ENCODE results near the gene EIF1AX. TPM values are rescaled to one million over a fixed set of nuclear protein-coding genes. Genes with fewer than 3 reads are reported as not detected.

EIF1AX gene
- polyA plus RNA-seq, 1 experiment, result 12.8 TPM

DNA sequence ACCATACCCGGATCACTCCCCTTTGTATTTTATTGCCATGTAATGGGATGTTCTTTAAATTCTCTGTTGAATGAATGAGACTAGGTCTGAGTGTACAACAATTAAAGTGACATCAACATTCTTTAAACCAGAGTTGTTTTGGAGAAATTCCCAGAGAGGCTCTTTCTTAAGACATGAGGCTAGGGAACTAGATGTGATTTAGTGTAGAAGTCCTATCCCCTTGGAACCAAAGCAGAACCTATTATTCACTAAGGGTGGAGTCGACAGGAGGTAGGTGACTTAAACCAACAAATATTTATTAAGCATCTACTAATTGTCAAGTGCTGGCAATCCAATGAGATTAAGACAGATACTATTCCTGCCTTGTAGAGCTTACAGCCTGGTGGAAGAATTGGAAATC, 1.7 kb downstream of the EIF1AX start:
- ChIA-PET POLR2A (no interaction called here), CTCF (no interaction called here)
- TF ChIP-seq, protein P1, sequence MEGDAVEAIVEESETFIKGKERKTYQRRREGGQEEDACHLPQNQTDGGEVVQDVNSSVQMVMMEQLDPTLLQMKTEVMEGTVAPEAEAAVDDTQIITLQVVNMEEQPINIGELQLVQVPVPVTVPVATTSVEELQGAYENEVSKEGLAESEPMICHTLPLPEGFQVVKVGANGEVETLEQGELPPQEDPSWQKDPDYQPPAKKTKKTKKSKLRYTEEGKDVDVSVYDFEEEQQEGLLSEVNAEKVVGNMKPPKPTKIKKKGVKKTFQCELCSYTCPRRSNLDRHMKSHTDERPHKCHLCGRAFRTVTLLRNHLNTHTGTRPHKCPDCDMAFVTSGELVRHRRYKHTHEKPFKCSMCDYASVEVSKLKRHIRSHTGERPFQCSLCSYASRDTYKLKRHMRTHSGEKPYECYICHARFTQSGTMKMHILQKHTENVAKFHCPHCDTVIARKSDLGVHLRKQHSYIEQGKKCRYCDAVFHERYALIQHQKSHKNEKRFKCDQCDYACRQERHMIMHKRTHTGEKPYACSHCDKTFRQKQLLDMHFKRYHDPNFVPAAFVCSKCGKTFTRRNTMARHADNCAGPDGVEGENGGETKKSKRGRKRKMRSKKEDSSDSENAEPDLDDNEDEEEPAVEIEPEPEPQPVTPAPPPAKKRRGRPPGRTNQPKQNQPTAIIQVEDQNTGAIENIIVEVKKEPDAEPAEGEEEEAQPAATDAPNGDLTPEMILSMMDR (IDR thresholded peaks at IDR 0.05; ENCODE audit: insufficient read depth, low read depth, low read length), result no peak
- Histone ChIP-seq H3K27me3 (ENCODE audit: control insufficient read depth, insufficient read depth, low read length) (no peaks in the 10 kb centered on the region), H3K4me3 (ENCODE audit: low read depth, low read length) (peak overlapping the region; percentile 76), H3K36me3 (ENCODE audit: control insufficient read depth, insufficient read depth, low read length) (no peaks in the 10 kb centered on the region)
- DNase-seq (ENCODE audit: low read depth), result peak; percentile 39

DNA sequence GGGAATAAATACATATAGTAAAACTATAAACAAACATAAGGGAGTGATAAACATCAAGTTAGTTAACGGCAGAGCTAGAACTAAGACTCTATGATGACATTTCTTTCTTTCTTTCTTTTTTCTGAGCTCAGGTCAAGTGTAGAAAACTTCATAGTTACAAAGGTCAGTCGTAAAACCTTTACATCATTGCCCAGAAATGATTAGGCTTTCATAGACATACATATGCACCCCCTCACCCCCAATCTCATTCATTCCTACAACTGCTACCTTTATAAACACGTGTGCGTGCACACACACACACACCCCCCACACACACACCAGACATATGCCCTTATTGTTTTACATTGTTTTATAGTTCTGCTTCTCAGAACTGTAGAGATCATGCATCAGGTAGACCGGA, 5.7 kb downstream of the EIF1AX start:
- H3K36me3 ChIP-seq (ENCODE audit: control insufficient read depth, insufficient read depth, low read length), result no peaks in the 10 kb centered on the region
- ChIA-PET POLR2A (no interaction called here), CTCF (no interaction called here)
- DNase-seq (ENCODE audit: low read depth), result no peak
- no peaks in the 10 kb centered on the region for H3K27me3 ChIP-seq (ENCODE audit: control insufficient read depth, insufficient read depth, low read length)
- no peak overlapping the region for H3K4me3 ChIP-seq (ENCODE audit: low read depth, low read length)
- TF ChIP-seq, protein P1 (IDR thresholded peaks at IDR 0.05; ENCODE audit: insufficient read depth, low read depth, low read length), result no peak

- Histone ChIP-seq H3K36me3 (ENCODE audit: control insufficient read depth, insufficient read depth, low read length) (no peaks in the 10 kb centered on the region), H3K27me3 (ENCODE audit: control insufficient read depth, insufficient read depth, low read length) (no peaks in the 10 kb centered on the region), H3K4me3 (ENCODE audit: low read depth, low read length) (no peak overlapping the region)
- ChIA-PET CTCF (no interaction called here), POLR2A (no interaction called here)
- no peak for DNase-seq (ENCODE audit: low read depth)
- TF ChIP-seq, protein P1 (IDR thresholded peaks at IDR 0.05; ENCODE audit: insufficient read depth, low read depth, low read length), result no peak
Measured at GRCh38 chrX:20132666-20133065, 9.0 kb downstream of the EIF1AX start.

DNA sequence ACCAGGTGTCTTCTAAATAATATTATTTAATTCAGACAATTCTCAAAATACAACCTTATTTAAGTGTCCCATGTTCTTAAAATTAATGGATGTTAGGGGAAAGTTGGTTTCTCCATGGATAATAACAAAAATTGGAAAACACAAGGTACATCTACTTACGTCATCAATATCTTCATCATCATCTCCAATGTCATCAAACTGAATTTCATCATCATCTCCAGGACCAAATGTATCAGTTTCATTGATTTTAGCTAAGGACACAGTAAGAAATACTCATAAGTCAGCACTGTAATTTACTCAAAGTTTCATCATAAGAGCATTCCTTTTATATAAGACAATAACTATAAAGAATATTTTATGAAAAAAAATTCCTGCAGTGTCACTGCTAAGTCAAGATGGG, 11.3 kb downstream of the EIF1AX start:
- TF ChIP-seq, protein P1 (IDR thresholded peaks at IDR 0.05; ENCODE audit: insufficient read depth, low read depth, low read length), result no peak
- CTCF ChIA-PET, result no interaction called here
- no peaks in the 10 kb centered on the region for H3K36me3 ChIP-seq (ENCODE audit: control insufficient read depth, insufficient read depth, low read length)

DNA sequence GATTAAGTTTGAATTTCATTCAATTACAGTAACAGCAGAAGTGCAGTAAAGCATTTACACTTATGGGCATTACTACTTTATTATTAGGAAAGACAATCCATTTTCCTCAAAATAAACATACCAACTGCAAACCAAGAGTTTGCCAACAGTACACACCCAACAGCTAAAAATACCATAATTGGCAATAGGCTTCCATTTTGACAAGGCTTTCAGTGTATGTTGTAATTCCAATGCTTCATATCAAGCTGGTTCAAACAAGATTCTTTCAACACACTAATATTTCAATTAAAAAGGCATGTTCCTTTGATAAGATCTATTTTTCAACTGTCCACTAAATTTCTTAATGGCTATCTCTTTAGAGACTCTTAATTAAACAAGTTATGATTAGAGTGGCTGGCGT, 12.1 kb downstream of the EIF1AX start:
- no peak overlapping the region for H3K4me3 ChIP-seq (ENCODE audit: low read depth, low read length)
- POLR2A ChIA-PET, result no interaction called here

More for the DNA sequence above, 11.3 kb downstream of the EIF1AX start:
- no peak overlapping the region for H3K4me3 ChIP-seq (ENCODE audit: low read depth, low read length)
- H3K27me3 ChIP-seq (ENCODE audit: control insufficient read depth, insufficient read depth, low read length), result no peaks in the 10 kb centered on the region
- POLR2A ChIA-PET, result no interaction called here
- DNase-seq (ENCODE audit: low read depth), result no peak

More for the DNA sequence above, 12.1 kb downstream of the EIF1AX start:
- DNase-seq (ENCODE audit: low read depth), result no peak
- Histone ChIP-seq H3K36me3 (ENCODE audit: control insufficient read depth, insufficient read depth, low read length) (no peaks in the 10 kb centered on the region; the same call in 1 of the 2 replicates), H3K27me3 (ENCODE audit: control insufficient read depth, insufficient read depth, low read length) (no peaks in the 10 kb centered on the region)
- CTCF ChIA-PET, result interaction anchor here (0.7 kb wide), 1 partner anchor 12 kb away, joined by 3 read pairs; the partner anchor contains the start of gene EIF1AX
- TF ChIP-seq, protein P1 (IDR thresholded peaks at IDR 0.05; ENCODE audit: insufficient read depth, low read depth, low read length), result no peak

All from BJ (cell line).